ENCODE data around the gene UBE4B.
"Not testable (repeated sequence)": the region's sequence is repeated elsewhere in the genome, so short reads cannot be mapped to it uniquely, and the experiment has no call there.

The UBE4B gene

DNA sequence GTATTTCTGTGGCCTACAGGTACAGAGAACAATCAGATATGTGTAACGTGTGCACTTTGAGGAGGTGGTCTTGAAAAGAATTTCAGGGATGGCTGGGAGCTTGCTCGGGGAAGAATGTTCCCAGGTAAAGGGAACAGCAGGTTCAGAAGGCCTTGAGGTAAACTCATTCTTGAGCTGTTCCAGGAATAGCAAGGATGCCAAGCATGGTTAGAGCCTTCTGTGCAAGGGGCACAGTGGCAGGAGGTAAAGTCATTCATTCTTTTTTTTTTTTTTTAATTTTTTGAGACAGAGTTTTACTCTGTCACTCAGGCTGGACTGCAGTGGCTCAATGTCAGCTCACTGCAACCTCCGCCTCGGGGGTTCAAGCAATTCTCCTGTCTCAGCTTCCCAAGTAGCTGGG is 10.0 kb downstream of the UBE4B start:
- DNase-seq, result no peak

DNA sequence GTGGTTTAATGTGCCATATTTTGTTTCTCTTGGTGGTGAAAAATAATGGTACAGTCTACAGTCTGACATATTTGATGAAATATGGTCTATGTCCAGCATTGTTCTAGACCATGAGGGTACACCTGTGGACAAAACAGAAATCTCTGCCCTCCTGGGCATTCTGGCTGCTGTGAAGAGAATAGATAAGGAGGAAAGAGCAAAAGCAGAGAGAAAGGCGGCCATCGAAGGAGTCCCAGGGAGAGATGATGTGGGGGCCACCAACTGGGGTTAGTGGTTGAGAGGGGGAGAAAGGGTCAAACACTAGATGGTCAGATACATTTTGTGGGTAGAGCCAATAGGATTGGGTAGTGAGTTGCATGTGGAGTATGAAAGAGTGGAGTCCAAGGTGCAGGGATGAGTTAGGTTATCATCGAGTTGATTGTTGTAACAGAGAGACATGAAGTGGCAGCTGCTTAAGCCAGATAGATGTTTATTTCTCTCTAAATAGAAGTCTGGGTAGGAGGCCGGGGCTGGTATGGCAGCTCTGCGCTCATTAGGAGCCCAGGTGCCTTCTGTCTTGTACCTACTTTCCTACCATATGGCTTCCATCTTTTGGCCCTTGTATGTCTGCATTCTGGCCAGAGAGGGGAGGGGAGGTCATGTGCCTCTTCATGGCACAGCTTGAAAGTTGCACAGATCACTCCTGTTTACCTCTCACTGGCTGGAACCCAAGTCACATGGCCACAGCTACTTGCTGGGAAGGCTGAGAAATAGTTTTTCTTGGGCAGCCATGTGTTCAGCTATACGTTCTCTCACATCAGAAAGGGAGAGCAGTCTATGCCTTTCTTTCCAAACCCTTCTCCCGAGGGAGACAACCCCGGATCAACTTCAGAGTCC is 13.0 kb downstream of the UBE4B start:
- DNase-seq, result no peak

DNA sequence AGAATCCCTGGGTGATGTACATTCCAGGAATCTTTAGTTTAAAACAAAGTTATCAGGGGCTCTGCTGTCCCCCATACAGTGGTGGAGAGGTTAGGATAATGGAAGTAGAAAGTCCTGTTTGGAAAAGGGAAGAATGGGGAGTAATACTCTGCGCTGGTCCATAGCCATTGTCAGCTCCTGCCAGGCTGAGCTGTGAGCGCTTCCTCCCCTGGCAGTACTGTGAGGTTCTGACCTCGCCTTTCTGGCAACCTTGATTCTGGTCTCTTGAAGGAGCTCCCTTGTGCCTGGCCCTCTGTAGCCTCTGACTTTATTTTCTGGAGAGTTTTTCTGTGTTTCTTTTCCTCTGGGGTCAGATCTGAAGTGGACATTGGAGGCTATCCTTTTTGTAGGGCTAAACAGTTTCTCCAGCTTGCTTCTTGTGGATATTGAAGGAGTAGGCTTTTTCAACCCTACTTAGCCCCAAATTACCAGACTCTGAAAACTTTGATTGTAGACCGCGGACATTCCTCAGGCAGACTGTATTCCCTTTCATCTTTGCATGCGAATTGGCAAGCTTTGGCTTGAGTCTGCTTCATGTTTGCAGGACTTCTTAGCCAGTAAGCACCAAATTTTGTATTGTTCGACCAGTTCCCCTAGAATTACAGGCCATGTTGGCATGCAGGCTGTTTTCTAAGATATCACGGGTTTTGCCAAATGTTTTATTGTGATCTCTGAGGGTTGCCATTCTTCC is 13.8 kb downstream of the UBE4B start:
- no peak for DNase-seq

DNA sequence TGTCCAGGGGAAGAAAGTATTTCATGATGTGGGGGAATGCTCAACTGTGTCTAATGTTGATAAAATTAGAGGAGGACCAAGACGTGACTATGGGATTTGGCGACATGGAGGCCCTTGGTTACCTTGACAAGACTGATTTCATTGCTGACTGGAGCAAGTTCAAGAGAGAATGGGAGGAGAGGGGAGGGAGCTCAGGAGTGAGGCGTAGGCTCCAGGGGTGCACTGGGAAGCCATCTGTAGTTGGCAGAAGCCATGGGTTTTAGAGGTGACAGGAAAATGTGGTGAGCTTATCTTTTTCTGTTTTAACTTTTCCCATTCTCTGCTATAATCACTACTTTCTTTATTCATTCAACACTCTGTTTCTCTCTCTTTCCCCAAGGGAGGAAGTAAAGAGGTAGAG is 15.8 kb downstream of the UBE4B start:
- no peak for DNase-seq

DNA sequence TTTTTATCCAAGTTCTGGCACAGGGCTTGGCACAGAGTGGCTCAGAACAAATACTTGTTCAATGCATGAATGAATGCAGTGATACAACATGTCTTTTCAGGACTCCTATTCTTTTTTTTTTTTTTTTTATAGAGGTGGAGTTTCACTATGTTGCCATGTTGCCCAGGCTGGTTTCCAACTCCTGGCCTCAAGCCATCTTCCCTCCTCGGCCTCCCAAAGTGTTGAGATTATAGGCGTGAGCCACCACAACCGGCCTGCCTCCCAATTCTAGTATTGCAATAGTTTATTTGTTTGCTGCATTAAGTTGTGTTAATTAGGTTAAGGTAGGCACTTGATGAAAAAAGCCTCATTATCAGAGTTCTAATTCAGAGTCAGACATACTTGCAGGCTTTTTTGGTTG is 17.9 kb downstream of the UBE4B start:
- DNase-seq, result no peak

DNA sequence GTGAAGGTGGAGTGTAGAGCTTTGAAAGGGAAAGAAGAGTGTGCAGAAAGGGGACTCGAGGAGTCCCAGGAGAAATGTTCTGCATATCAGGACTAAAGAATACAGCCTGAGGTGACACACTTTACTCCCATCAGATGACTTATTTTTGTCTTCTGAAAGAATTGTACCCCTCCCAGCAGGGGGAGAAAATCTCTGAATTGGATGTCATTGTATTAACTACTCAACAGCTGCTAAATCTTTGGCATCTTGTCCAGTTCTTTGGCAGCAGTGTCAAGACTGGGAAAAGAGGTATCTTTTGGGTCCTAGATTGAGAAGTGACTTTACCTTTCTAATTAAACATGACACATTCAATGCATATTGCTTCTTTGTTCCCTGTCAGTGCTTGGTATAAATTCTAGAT is 18.9 kb downstream of the UBE4B start:
- DNase-seq, result no peak

DNA sequence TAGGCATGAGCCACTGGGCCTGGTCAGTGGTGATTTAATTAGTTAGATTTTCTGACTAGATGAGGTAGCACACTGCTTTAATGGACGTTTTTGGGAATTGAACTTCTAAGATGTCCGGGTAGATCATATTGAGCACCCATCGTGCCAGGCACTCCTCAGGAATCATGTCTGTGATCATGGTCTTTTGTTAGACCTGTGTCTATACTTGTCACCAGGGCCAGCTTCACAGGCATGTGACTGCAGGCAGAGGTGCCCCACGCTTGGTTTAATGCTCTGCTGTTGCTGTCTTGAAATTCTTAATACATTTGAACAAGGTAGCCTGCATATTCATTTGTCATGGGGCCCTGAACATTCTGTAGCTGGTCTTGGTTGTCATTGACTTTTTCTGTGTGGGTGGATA is 19.6 kb downstream of the UBE4B start:
- no peak for DNase-seq

DNA sequence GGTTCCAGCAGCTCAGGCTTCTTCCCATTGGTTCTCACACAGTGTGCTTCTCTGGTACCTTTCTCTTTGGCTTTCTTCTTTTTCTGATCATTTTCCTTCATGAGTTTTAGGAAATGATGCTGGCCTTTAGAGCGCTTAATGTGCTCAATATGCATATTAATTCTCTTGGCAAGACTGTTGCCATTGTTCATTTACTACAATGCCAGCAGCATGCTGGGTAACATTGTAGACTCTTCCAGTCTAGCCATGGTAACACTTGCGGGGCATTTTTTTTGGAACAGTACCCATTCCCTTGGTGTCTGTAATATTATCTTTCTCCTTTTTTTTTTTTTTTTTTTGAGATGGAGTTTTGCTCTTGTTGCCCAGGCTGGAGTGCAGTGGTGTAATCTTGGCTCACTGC is 21.7 kb downstream of the UBE4B start:
- DNase-seq, result no peak

DNA sequence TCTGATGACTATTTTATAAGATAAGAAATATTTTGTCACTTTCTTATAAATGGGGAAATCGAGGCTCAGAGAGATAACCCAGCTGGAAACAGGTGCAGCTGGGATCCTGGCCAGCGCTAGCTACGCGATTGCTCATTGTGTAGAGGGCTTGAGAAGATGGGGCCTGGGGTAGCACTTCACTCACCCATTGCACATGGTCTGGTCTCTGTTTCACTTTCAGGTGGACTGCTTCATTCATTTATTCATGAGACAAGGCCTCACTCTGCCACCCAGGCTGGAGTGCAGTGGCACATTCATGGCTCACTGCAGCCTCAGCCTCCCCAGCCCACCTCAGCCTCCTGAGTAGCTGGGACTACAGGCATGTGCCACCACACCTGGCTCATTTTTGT is 23.8 kb downstream of the UBE4B start:
- DNase-seq, result no peak

DNA sequence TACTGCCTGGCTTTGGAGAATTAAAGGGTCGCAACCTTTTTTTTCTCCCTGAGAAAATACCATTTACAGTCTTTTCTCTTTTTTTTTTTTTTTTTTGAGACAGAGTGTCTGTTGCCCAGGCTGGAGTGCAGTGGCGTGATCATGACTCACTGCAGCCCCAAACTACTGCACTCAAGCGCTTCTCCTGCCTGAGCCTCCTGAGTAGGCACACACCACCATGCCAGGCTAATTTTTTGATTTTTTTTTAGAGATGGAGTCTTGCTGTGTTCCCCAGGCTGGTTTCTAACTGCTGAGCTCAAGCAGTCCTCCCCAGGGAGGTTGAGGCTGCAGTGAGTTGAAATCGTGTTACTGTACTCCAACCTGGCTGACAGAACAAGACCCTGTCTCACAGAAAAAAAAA is 24.6 kb downstream of the UBE4B start:
- no peak for DNase-seq

DNA sequence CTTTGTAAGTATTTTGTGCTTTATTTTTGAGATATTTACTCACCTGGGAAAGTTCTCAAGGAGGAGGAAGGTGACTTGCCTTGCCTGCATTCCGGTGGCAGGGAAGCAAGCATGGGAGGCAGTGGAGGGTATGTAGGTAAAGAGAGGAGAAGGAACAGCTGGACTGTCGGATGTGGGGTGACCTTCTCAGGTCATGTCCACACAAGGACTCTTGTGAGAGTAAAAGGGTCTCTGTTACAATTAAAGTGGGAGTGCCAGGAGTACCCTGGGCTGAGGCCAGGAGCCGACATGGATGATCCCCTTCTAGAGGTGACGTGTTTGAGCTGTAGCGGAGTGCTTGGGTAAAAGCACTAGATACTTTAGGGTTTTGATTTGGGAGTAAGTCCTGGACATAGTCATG is 25.0 kb downstream of the UBE4B start:
- DNase-seq, result no peak

DNA sequence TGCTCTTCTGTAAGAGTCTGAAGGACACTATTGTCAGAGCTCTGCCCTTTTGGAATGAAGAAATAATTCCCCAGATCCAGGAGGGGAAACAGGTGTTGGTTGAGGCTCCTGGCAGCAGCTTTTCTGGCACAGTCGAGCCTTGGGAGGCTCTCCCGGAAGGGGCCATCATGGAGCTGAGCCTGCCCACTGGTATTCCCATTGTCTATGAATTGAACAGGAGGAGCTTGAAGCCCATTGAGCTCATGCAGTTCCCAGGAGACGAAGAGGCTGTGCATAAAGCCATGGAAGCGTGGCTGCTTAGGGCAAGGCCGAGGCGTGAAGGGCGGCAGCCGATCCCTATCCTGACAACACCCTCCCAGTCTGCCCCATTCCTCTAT is 26.6 kb downstream of the UBE4B start:
- DNase-seq, result no peak

DNA sequence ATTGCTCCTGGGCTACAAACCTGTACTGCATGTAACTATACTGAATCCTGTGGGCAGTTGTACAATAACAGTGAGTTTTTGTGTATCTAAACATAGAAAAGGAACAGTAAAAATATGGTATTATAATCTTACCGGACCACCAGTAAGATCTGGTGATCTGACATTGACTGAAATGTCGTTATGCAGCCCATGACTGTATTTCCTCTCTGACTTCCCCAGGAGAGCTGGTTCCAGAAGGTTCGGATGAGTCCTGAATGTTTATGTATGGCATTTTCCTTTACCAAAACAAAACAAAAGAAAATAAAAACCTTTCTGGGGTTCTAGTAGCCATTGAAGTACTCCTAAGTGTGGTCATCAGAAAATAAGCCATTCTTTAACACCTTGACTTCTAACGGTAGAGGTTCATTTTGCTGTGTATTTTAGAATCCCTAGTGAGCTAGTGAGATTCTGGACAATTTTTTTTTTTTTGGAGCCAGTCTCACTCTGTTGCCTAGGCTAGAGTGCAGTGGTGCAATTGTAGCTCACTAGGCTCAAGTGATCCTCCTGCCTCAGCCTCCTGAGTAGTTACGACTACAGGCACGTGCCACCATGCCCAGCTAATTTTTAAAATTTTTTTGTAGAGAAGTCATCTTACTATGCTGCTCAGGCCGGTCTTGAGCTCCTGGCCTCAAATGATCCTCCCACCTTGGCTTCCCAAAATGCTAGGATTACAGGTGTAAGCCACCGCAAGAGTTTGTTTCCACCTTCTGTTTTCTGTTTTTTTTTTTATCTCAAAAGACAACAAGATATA is 27.7 kb downstream of the UBE4B start:
- no peak for DNase-seq

DNA sequence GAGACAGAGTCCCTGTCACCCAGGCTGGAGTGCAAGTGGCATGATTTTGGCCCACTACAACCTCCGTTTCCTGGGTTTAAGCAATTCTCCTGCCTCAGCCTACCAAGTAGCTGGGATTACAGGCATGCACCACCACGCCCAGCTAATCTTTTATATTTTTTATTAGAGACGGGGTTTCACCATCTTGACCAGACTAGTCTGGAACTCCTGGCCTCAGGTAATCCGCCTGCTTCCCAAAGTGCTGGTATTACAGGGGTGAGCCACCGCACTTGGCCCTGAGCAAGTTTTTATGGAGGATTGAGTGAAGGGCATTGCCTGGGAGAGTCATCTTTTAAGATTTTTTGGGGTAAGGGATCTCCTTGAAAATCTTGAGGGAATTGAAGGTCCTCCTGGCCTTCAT is 28.5 kb downstream of the UBE4B start:
- no peak for DNase-seq

DNA sequence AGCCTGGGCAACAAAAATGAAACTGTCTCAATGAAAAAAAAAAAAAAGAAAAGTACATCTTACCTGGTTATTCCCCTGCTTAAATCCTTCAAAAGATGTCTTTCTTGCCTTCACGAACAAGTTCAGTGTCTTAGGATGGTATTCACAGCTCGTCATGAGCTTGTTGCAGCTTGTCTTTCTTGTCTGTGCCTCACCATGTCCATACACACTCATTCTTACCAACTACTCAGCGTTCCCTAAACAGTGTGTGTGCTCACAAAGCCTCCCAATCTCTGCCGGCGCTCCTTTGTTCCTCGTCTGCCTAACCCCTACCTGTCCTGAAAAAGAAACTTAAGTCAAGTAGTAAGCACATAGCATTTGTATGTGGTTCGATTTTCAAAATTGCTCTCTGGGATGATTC is 31.1 kb downstream of the UBE4B start:
- DNase-seq, result no peak

DNA sequence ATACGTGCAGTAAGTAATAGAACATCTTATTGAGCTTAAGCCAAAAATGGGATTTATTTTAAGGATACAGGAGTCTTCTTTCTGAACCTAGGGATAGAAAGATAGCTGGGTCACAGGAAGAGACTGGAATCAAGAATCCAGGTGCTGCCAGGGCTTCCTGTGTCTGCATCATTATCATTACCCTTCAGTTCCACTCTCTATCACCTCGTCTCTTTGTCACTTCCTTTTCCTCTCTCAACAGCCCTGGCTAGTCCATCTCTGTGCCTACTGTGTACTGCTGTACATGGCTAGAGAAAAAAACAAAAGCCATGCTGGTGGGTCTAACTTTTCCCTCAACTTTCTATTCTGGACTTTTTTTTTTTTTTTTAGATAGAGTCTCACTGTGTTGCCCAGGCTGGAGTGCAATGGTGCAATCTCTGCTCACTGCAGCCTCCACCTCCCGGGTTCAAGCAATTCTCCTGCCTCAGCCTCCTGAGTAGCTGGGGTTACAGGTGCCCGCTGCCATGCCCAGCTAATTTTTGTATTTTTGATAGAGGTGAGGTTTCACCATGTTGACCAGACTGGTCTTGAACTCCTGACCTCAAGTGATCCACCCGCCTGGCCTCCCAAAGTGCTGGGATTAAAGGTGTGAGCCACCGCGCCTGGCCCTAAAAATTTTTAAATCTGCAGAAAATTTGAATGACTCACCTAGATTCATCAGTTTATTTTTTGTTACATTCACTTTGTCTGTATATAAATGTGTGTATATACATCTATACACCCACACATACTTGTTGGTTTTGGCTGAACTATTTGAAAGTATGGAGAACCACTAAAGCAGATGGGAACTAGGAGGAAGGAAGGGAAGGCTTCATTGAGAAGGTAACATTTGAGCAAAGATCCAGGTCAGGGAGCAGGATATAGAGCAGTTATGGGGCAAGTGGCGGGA is 31.9 kb downstream of the UBE4B start:
- DNase-seq, result no peak

DNA sequence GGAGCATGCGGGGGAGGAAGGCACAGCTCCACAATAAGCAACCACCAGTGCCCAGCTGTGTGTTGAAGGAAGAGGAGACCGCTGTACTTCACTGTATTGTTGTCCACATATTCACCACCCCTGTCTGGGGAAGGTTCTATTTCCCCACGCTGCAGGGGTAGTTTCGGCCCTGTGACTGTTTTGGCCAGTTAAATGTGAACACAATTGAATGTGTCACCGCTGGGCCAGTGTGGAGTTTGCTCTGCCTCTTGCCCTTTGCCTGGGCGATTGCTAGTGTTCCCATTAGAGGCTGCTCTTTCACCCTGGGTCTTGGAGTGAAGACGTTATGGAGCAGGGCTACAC is 32.6 kb downstream of the UBE4B start:
- DNase-seq, result no peak

DNA sequence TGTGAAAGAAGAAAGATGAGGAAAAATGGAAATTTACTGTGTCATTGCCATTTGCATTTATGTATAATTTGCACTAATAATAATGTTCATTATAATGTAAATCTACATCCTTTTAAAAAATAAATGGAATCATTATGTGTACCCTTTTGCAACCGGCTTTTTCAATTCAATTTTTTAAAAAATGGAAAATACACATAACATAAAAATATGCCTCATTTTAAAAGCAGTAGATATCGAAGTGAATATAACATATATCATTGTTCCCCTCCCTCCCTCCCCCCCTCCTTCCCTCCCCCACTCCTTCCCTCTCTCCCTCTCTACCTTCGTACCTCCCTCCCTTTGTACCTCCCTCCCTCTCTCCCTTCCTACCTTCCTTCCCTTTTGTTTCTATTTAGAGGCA is 33.0 kb downstream of the UBE4B start:
- no peak for DNase-seq

DNA sequence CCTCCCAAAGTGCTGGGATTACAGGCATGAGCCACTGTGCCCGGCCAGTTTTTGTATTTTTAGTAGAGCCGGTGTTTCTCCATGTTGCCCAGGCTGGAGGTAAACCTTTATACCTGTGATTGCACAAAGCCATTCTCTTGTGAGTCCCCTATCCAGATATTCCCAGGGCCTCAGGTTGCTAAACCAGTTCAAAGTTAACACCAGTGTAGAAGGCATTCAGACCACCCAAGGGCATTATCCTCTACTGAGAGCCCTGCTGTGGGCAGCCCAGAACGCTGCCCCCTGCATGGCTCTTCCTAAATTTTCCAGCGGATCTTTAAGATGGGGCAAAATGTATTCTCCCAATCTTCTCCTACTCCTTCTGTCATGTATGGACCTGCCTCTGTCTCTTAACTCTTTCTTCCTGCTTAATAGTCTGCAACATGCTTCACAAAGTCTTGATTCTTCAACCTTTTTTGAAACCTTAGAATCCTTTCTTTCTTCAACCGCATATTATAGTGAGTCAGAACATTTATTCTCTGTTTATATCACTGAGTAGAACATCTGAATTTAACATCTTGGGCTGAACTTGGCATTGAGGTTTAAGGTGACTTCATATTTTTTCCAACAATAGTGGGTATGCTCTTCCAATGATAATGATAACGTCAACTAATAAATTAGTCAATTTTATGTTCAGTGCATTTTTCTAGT is 36.0 kb downstream of the UBE4B start:
- no peak for DNase-seq

DNA sequence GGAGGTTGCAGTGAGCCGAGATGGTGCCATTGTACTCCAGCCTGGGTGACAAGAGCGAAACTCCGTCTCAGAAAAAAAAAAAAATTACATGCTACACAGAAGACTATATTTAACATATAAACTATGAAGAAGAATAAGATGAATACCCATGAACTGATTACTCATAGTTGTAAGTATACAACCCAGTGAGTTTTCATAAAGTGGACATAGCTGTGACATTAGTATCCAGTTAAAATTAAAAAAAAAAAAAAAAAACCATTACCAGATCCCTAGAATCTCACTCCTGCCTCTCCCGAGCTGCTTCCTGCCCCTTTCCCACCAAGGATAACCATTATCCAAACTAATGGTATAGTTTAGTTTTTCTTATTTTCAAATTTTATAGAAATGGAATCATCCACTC is 37.4 kb downstream of the UBE4B start:
- no peak for DNase-seq

DNA sequence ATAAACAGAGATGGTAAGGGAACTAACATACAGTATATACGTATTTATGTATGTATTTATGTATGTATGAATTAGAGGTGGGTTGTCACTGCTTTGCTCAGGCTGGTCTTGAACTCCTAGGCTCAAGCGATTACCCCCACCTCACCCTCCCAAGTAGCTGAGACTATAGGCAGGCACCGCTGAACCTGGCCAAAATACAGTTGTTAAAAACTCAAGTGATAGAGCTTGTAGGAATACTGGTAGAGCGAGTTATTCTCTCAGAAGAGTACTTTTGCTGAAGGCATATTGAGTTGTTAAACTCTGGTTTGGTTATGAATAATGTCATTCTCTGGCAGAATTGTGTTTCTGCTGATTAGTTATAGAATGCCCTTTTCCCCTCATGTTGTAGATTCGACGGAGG is 38.9 kb downstream of the UBE4B start:
- no peak for DNase-seq

DNA sequence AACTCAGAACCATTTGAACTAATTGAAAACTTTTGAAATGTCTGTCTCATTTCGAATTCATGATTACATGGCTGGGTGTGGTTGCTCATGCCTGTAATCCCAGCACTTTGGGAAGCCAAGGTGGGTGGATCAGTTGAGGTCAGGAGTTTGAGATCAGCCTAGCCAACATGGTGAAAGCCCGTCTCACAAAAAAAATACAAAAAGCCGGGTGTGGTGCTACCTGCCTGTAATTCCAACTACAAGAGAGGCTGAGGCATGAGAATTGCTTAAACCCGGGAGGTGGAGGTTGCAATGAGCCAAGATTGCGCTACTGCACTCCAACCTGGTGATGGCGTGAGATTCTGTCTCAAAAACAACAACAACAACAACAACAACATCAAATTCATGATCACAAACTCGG is 40.6 kb downstream of the UBE4B start:
- not testable (repeated sequence) for DNase-seq

Data from NCI-H187 treated with DMSO at 0.1 percent for 48 hours (cell line).